Measurements from ENCODE around the gene CUL4A.

CUL4A gene

DNA sequence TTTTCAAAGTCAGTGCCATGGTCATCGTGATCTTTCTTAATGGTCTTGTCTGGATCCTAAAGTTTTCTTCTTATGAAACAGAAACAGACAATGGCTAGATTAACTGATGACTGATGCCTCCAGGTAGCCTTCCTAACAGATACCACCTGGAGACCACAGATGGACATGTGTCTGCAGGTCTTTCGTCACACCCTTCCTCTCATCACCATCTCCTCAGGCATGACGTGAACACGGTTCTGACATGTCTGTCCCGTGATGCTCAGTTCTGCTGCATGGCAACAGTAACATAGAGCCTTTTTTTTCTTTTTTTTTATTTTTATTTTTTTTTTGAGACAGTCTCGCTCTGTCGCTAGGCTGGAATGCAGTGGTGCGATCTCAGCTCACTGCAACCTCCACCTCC lies 74.5 kb downstream of the CUL4A start:
- H3K4me3 ChIP-seq (replicated peaks in 1 of 2; ENCODE audit: low read depth in 2 of 2, low read length in 2 of 2): no peak overlapping the region
- no peak for DNase-seq (ENCODE audit: low read depth in 2 of 2)
- TF ChIP-seq, protein P1, sequence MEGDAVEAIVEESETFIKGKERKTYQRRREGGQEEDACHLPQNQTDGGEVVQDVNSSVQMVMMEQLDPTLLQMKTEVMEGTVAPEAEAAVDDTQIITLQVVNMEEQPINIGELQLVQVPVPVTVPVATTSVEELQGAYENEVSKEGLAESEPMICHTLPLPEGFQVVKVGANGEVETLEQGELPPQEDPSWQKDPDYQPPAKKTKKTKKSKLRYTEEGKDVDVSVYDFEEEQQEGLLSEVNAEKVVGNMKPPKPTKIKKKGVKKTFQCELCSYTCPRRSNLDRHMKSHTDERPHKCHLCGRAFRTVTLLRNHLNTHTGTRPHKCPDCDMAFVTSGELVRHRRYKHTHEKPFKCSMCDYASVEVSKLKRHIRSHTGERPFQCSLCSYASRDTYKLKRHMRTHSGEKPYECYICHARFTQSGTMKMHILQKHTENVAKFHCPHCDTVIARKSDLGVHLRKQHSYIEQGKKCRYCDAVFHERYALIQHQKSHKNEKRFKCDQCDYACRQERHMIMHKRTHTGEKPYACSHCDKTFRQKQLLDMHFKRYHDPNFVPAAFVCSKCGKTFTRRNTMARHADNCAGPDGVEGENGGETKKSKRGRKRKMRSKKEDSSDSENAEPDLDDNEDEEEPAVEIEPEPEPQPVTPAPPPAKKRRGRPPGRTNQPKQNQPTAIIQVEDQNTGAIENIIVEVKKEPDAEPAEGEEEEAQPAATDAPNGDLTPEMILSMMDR (IDR thresholded peaks at IDR 0.05; ENCODE audit: low read depth, low read length): no peak

DNA sequence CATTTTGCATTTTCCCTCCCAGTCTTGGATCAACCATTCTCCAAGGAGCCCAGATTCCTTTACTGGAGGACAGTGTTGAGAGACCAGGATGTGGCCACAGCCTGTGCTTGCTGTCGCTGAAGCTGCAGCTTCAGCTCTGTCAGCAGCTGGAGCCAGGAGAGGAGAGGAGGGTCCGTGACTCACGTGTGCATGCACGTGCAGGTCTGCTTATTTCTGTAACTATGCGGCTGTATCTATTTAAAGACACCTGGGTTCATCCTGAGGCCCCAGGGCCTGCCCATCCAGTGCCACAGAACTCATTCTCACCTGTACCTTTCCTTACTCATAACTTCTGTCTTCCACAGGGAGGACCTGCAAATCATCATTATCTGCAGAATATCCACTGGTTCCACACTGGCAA lies 79.5 kb downstream of the CUL4A start:
- H3K4me3 ChIP-seq (replicated peaks in 1 of 2; ENCODE audit: low read depth in 2 of 2, low read length in 2 of 2): no peak overlapping the region
- no peak for DNase-seq (ENCODE audit: low read depth in 2 of 2)
- TF ChIP-seq, protein P1 (IDR thresholded peaks at IDR 0.05; ENCODE audit: low read depth, low read length): no peak

DNA sequence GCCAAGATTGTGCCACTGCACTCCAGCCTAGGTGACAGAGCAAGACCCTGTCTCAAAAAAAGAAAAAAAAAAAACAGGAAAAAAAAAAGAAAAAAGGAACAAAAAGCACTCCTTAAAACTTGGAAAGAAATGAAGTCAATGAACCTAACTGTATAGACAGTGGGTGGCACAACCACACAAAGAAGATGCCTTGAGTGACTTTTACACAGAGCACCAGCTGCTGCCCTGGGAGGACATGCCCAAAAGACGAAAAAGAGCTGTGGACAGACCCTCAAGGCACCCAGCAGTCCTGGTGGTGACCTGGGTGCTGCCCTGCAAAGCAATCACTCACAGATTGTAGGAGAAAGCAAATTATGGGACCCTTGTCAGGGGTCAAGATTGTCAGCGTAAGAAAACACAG lies 81.7 kb downstream of the CUL4A start:
- no peak for DNase-seq (ENCODE audit: low read depth in 2 of 2)
- H3K4me3 ChIP-seq (replicated peaks in 1 of 2; ENCODE audit: low read depth in 2 of 2, low read length in 2 of 2): no peak overlapping the region
- TF ChIP-seq, protein P1 (IDR thresholded peaks at IDR 0.05; ENCODE audit: low read depth, low read length): no peak

DNA sequence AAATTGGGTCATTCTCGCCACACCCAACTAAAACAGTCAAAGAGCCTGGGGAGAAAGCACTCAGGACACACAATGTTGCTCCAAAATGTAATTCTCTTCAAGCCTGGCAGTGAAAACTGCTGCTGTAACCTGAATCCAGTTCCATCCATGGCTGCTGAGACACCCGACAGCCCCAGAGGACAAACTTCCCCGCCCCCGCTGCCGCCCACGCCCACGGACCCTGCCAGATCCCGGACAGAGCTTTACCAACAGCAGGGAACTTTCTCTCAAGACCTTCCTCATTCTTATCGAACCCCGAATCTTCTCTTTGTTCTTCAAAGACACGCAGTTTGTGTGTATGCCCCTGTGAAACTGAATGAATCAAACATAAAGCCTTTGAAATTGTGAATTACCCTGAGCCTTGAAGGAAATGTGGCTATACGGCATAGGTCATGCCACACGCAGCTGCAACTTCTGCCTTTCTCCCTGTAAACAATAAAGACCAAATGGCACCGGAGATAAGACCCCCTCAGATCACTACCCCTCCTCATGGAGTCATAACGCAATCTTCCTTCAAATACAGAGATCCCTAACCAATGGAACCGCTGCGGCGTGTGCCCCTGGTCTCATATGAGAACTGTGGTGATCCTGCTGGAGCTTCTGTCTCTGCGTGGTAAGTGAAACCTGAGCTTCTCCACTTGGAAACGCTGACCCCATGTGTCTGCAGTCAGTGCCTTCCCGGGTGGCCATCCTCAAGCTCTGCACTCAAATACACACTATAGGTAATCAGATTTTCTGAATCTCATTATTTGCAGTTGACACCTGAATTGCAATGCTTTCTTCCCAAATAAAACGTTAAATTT lies 82.8 kb downstream of the CUL4A start:
- peak overlapping the region; percentile 2 to 8 for H3K4me3 ChIP-seq (replicated peaks in 1 of 2; ENCODE audit: low read depth in 2 of 2, low read length in 2 of 2)
- DNase-seq (ENCODE audit: low read depth in 2 of 2): peak; percentile 3 to 22
- TF ChIP-seq, protein P1 (IDR thresholded peaks at IDR 0.05; ENCODE audit: low read depth, low read length): no peak

DNA sequence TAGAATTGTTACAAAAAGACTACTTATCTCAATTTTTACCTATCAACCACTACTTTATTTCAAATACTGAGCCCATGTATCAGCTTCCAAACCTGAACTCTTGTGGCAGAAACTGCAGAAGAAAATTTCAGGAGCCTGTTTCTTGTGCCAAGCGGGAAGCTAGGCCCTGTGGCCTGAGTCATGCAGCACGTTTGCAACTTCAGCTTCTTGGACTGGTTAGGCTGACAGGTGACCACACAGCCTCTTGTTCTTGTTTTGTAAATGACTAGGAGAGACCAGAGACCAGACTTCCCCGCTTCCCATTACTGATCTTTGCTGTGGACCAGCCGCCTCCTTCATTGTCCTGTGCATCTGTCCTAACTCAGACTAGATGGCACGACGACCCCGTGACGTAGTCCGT lies 84.3 kb downstream of the CUL4A start:
- DNase-seq (ENCODE audit: low read depth in 2 of 2): no peak
- H3K4me3 ChIP-seq (replicated peaks in 1 of 2; ENCODE audit: low read depth in 2 of 2, low read length in 2 of 2): no peak overlapping the region
- TF ChIP-seq, protein P1 (IDR thresholded peaks at IDR 0.05; ENCODE audit: low read depth, low read length): no peak

DNA sequence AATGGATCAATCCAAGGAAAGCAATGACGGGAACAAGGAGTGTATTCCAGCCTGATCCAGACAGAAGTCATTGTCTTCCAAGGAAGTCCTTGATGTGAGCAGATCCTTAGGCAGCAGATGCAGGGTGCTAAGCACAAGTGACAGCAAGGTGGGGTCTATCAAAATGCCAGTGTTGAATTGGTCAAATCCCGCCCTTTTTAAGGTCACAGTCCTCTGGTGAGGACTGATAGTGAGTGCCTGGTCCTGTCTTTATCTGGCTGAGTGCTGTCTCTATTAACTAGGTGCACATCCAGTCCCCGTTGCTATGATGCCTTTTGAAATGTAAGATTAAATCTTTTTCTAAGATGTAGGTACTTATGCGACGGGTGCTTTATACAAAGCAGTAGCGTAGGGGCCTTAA lies 86.4 kb downstream of the CUL4A start:
- H3K4me3 ChIP-seq (replicated peaks in 1 of 2; ENCODE audit: low read depth in 2 of 2, low read length in 2 of 2): no peak overlapping the region
- TF ChIP-seq, protein P1 (IDR thresholded peaks at IDR 0.05; ENCODE audit: low read depth, low read length): no peak
- no peak for DNase-seq (ENCODE audit: low read depth in 2 of 2)
